ENCODE data around the gene KRT1.

Gene KRT1

GRCh38 chr12:52681526-52682380 is 1.5 kb upstream of the KRT1 start:
- no peak overlapping the region for H2AK5ac ChIP-seq (ENCODE audit: low read depth, low read length)
- H3K4me2 ChIP-seq (ENCODE audit: insufficient read depth, low read length, poor library complexity, severe bottlenecking), result no peak overlapping the region
- DNase-seq (ENCODE audit: low spot score), result no peak
- peaks cover 0 to 6% of the 10 kb centered on the region in 2 donors for H3K4me1 ChIP-seq (ENCODE audit: control insufficient read depth in 2 of 2, insufficient read depth in 1 of 2, low read depth in 1 of 2, low read length in 2 of 2)
- H3K23ac ChIP-seq (ENCODE audit: low read depth, low read length, poor library complexity), result no peak overlapping the region
- H4K91ac ChIP-seq (ENCODE audit: low read depth, low read length, poor library complexity), result no peak overlapping the region
- H3K79me1 ChIP-seq (ENCODE audit: low read depth, low read length), result no peaks in the 10 kb centered on the region
- H3K14ac ChIP-seq (ENCODE audit: low read length), result no peak overlapping the region
- no peaks in the 10 kb centered on the region for H3K9me3 ChIP-seq (replicated peaks in 1 of 2; ENCODE audit: control insufficient read depth in 2 of 2, insufficient read depth in 1 of 2, low read depth in 1 of 2, low read length in 2 of 2)
- no peak overlapping the region for H2BK15ac ChIP-seq (ENCODE audit: low read length)
- H3K4ac ChIP-seq (ENCODE audit: low read length), result no peak overlapping the region
- H3K27ac ChIP-seq (replicated peaks; ENCODE audit: low read length), result no peak overlapping the region
- no peak overlapping the region for H4K8ac ChIP-seq (ENCODE audit: low read depth, low read length)
- no peak overlapping the region for H2BK5ac ChIP-seq (ENCODE audit: low read length)
- no peak overlapping the region for H3K18ac ChIP-seq (ENCODE audit: low read length)
- H3K36me3 ChIP-seq (replicated peaks in 1 of 2; ENCODE audit: control insufficient read depth in 2 of 2, insufficient read depth in 2 of 2, low read length in 2 of 2), result no peaks in the 10 kb centered on the region
- no peak overlapping the region for H2AFZ ChIP-seq (ENCODE audit: low read length)
- WGBS, 2 donors (ENCODE audit: extremely low coverage in 2 of 2, insufficient read length in 2 of 2, insufficient replicate concordance in 1 of 2), result no CpG with 5 or more reads among the region's 12 CpGs
- no peak overlapping the region for H3K4me3 ChIP-seq (ENCODE audit: low read length in 2 of 2)
- peaks cover 0 to 10% (median 0%) of the 10 kb centered on the region in 3 experiments for H3K27me3 ChIP-seq (ENCODE audit: control insufficient read depth in 3 of 3, insufficient read depth in 3 of 3, low read depth in 1 of 3, low read length in 3 of 3)
- no peak overlapping the region for H3K9ac ChIP-seq (ENCODE audit: low read depth, low read length, poor library complexity)
- H2BK12ac ChIP-seq (ENCODE audit: low read length), result no peak overlapping the region
- no peak overlapping the region for H2BK120ac ChIP-seq (ENCODE audit: low read depth, low read length)

GRCh38 chr12:52679875-52680274 is 332 bp downstream of the KRT1 start:
- H3K4ac ChIP-seq (ENCODE audit: low read length), result no peak overlapping the region
- H3K9me3 ChIP-seq (replicated peaks in 1 of 2; ENCODE audit: control insufficient read depth in 2 of 2, insufficient read depth in 1 of 2, low read depth in 1 of 2, low read length in 2 of 2), result no peaks in the 10 kb centered on the region
- H4K8ac ChIP-seq (ENCODE audit: low read depth, low read length), result peak overlapping the region; percentile 43
- no peak overlapping the region for H4K91ac ChIP-seq (ENCODE audit: low read depth, low read length, poor library complexity)
- no peak overlapping the region for H2AK5ac ChIP-seq (ENCODE audit: low read depth, low read length)
- no peak overlapping the region for H2BK5ac ChIP-seq (ENCODE audit: low read length)
- H3K27ac ChIP-seq (replicated peaks; ENCODE audit: low read length), result no peak overlapping the region
- no peak overlapping the region for H3K23ac ChIP-seq (ENCODE audit: low read depth, low read length, poor library complexity)
- no peak overlapping the region for H2BK120ac ChIP-seq (ENCODE audit: low read depth, low read length)
- H3K27me3 ChIP-seq (ENCODE audit: control insufficient read depth in 3 of 3, insufficient read depth in 3 of 3, low read depth in 1 of 3, low read length in 3 of 3), result peaks cover 0 to 6% (median 0%) of the 10 kb centered on the region in 3 experiments
- no peak overlapping the region for H3K4me3 ChIP-seq (ENCODE audit: low read length in 2 of 2)
- no peak overlapping the region for H2BK12ac ChIP-seq (ENCODE audit: low read length)
- no peak overlapping the region for H2AFZ ChIP-seq (ENCODE audit: low read length)
- WGBS, 2 donors (ENCODE audit: extremely low coverage in 2 of 2, insufficient read length in 2 of 2, insufficient replicate concordance in 1 of 2), result no CpG with 5 or more reads among the region's 5 CpGs
- no peaks in the 10 kb centered on the region for H3K36me3 ChIP-seq (replicated peaks in 1 of 2; ENCODE audit: control insufficient read depth in 2 of 2, insufficient read depth in 2 of 2, low read length in 2 of 2)
- H2BK15ac ChIP-seq (ENCODE audit: low read length), result no peak overlapping the region
- no peak overlapping the region for H3K4me2 ChIP-seq (ENCODE audit: insufficient read depth, low read length, poor library complexity, severe bottlenecking)
- DNase-seq (ENCODE audit: low spot score), result no peak
- no peak overlapping the region for H3K14ac ChIP-seq (ENCODE audit: low read length)
- H3K9ac ChIP-seq (ENCODE audit: low read depth, low read length, poor library complexity), result no peak overlapping the region
- H3K79me1 ChIP-seq (ENCODE audit: low read depth, low read length), result no peaks in the 10 kb centered on the region
- H3K4me1 ChIP-seq (ENCODE audit: control insufficient read depth in 2 of 2, insufficient read depth in 1 of 2, low read depth in 1 of 2, low read length in 2 of 2), result peaks cover 0 to 6% of the 10 kb centered on the region in 2 donors
- no peak overlapping the region for H3K18ac ChIP-seq (ENCODE audit: low read length)

GRCh38 chr12:52677671-52678070 is 2.5 kb downstream of the KRT1 start:
- Histone ChIP-seq H3K27me3 (ENCODE audit: control insufficient read depth in 3 of 3, insufficient read depth in 3 of 3, low read depth in 1 of 3, low read length in 3 of 3) (no peaks in the 10 kb centered on the region), H3K79me1 (ENCODE audit: low read depth, low read length) (no peaks in the 10 kb centered on the region), H2AK5ac (ENCODE audit: low read depth, low read length) (no peak overlapping the region), H2BK12ac (ENCODE audit: low read length) (no peak overlapping the region), H4K91ac (ENCODE audit: low read depth, low read length, poor library complexity) (no peak overlapping the region), H2AFZ (ENCODE audit: low read length) (no peak overlapping the region), H3K4me3 (ENCODE audit: low read length in 2 of 2) (no peak overlapping the region), H2BK15ac (ENCODE audit: low read length) (no peak overlapping the region), H3K4me2 (ENCODE audit: insufficient read depth, low read length, poor library complexity, severe bottlenecking) (no peak overlapping the region), H3K9ac (ENCODE audit: low read depth, low read length, poor library complexity) (no peak overlapping the region), H3K23ac (ENCODE audit: low read depth, low read length, poor library complexity) (no peak overlapping the region), H3K14ac (ENCODE audit: low read length) (no peak overlapping the region), H3K27ac (replicated peaks; ENCODE audit: low read length) (no peak overlapping the region), H2BK120ac (ENCODE audit: low read depth, low read length) (no peak overlapping the region), H3K36me3 (replicated peaks in 1 of 2; ENCODE audit: control insufficient read depth in 2 of 2, insufficient read depth in 2 of 2, low read length in 2 of 2) (no peaks in the 10 kb centered on the region), H4K8ac (ENCODE audit: low read depth, low read length) (no peak overlapping the region), H2BK5ac (ENCODE audit: low read length) (no peak overlapping the region), H3K4ac (ENCODE audit: low read length) (no peak overlapping the region), H3K4me1 (ENCODE audit: control insufficient read depth in 2 of 2, insufficient read depth in 1 of 2, low read depth in 1 of 2, low read length in 2 of 2) (peaks cover 0 to 4% of the 10 kb centered on the region in 2 donors), H3K18ac (ENCODE audit: low read length) (no peak overlapping the region), H3K9me3 (replicated peaks in 1 of 2; ENCODE audit: control insufficient read depth in 2 of 2, insufficient read depth in 1 of 2, low read depth in 1 of 2, low read length in 2 of 2) (no peaks in the 10 kb centered on the region)
- DNase-seq (ENCODE audit: low spot score), result no peak
- no CpG with 5 or more reads among the region's 1 CpG for WGBS, 2 donors (ENCODE audit: extremely low coverage in 2 of 2, insufficient read length in 2 of 2, insufficient replicate concordance in 1 of 2)

DNA sequence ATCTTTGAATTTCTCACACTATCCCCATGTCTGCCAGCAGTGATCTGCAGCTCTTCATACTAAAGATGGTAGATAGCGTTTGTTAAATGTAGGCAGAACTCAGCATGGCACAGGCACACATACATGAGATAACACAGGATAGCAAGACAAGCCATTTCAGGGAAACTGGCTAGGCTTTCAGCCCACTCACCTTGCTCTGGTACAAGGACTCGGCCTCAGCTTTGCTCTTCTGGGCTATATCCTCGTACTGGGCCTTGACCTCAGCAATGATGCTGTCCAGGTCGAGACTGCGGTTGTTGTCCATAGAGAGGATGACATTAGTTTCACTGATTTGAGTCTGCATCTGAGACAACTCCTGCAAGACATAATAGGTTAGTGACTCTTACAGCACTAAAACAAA is 3.1 kb downstream of the KRT1 start:
- Histone ChIP-seq H3K18ac (ENCODE audit: low read length) (no peak overlapping the region), H3K4me3 (ENCODE audit: low read length in 2 of 2) (no peak overlapping the region), H3K79me1 (ENCODE audit: low read depth, low read length) (no peaks in the 10 kb centered on the region), H3K9ac (ENCODE audit: low read depth, low read length, poor library complexity) (no peak overlapping the region), H3K4me1 (ENCODE audit: control insufficient read depth in 2 of 2, insufficient read depth in 1 of 2, low read depth in 1 of 2, low read length in 2 of 2) (peaks cover 0 to 5% of the 10 kb centered on the region in 2 donors), H3K4me2 (ENCODE audit: insufficient read depth, low read length, poor library complexity, severe bottlenecking) (no peak overlapping the region), H2AK5ac (ENCODE audit: low read depth, low read length) (no peak overlapping the region), H3K27me3 (ENCODE audit: control insufficient read depth in 3 of 3, insufficient read depth in 3 of 3, low read depth in 1 of 3, low read length in 3 of 3) (no peaks in the 10 kb centered on the region), H4K8ac (ENCODE audit: low read depth, low read length) (no peak overlapping the region), H2BK120ac (ENCODE audit: low read depth, low read length) (no peak overlapping the region), H4K91ac (ENCODE audit: low read depth, low read length, poor library complexity) (no peak overlapping the region), H3K23ac (ENCODE audit: low read depth, low read length, poor library complexity) (no peak overlapping the region), H2BK12ac (ENCODE audit: low read length) (no peak overlapping the region), H3K14ac (ENCODE audit: low read length) (no peak overlapping the region), H3K27ac (replicated peaks; ENCODE audit: low read length) (no peak overlapping the region), H2AFZ (ENCODE audit: low read length) (no peak overlapping the region), H2BK5ac (ENCODE audit: low read length) (no peak overlapping the region), H3K9me3 (replicated peaks in 1 of 2; ENCODE audit: control insufficient read depth in 2 of 2, insufficient read depth in 1 of 2, low read depth in 1 of 2, low read length in 2 of 2) (no peaks in the 10 kb centered on the region), H2BK15ac (ENCODE audit: low read length) (no peak overlapping the region), H3K36me3 (replicated peaks in 1 of 2; ENCODE audit: control insufficient read depth in 2 of 2, insufficient read depth in 2 of 2, low read length in 2 of 2) (no peaks in the 10 kb centered on the region), H3K4ac (ENCODE audit: low read length) (no peak overlapping the region)
- no peak for DNase-seq (ENCODE audit: low spot score)
- no CpG with 5 or more reads among the region's 5 CpGs for WGBS, 2 donors (ENCODE audit: extremely low coverage in 2 of 2, insufficient read length in 2 of 2, insufficient replicate concordance in 1 of 2)

Data from neuronal stem cell (in vitro differentiated cells).